NCI-H2081 (cell line): Measurements from ENCODE around the gene ARHGEF17.
"Not testable (repeated sequence)": the region's sequence is repeated elsewhere in the genome, so short reads cannot be mapped to it uniquely, and the experiment has no call there.

Experiments
- DNase-seq, 2 experiments: peaks; one replicate each; lab custom pipeline; 2025; lab: John Stamatoyannopoulos, UW

ARHGEF17 gene, protein sequence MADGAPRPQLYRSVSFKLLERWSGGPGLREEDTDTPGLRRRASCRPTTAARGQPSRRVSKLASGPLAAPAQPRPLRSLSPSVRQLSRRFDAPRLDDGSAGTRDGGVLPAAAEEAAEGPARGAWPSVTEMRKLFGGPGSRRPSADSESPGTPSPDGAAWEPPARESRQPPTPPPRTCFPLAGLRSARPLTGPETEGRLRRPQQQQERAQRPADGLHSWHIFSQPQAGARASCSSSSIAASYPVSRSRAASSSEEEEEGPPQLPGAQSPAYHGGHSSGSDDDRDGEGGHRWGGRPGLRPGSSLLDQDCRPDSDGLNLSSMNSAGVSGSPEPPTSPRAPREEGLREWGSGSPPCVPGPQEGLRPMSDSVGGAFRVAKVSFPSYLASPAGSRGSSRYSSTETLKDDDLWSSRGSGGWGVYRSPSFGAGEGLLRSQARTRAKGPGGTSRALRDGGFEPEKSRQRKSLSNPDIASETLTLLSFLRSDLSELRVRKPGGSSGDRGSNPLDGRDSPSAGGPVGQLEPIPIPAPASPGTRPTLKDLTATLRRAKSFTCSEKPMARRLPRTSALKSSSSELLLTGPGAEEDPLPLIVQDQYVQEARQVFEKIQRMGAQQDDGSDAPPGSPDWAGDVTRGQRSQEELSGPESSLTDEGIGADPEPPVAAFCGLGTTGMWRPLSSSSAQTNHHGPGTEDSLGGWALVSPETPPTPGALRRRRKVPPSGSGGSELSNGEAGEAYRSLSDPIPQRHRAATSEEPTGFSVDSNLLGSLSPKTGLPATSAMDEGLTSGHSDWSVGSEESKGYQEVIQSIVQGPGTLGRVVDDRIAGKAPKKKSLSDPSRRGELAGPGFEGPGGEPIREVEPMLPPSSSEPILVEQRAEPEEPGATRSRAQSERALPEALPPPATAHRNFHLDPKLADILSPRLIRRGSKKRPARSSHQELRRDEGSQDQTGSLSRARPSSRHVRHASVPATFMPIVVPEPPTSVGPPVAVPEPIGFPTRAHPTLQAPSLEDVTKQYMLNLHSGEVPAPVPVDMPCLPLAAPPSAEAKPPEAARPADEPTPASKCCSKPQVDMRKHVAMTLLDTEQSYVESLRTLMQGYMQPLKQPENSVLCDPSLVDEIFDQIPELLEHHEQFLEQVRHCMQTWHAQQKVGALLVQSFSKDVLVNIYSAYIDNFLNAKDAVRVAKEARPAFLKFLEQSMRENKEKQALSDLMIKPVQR (N-terminal part only)

DNA sequence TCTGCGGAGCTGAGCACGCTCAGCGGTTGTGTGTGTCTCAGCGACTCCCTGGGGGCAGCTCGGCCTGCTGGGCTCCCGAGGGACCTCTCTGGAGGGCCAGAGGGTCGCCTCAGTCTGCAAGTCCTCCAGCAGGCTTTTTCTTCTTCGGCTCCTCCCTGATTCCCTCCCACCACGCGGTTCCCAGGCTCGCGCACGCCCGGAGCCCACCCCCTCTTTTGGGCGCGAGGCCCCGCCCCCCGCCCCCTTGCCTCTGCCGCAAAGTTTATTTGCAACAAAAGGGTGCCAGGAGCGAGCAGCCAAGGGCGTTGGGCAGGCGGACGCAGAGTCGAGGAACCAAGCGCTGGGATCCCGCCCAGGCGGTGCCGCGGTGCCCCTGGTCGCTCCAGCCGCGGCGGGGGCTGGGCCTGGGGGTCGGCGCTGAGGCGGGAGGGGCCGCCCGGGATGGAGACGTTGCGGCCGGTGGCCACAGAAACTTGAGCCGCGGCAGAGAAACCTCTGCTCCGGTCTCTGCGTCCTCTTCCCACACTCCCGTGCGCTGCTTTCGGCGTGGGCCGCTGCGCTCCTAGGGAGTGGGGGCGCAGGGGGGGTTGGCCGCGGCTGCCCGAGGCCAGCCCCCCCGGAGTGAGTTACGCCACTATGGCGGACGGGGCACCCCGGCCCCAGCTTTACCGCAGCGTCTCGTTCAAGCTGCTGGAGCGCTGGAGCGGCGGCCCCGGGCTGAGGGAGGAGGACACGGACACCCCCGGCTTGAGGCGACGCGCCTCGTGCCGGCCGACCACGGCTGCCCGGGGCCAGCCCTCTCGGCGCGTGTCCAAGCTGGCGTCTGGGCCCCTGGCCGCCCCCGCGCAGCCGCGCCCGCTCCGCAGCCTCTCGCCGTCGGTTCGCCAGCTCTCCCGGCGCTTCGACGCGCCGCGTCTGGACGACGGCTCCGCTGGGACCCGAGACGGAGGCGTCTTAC is at the start of gene ARHGEF17:
TSS of gene ARHGEF17 (plus strand) at position 274 of the 958 bp plus-strand sequence. CDS start at position 637, 363 bp downstream.
- peak in 1 of 2 experiments; percentile 62 for DNase-seq

GRCh38 chr11:73259406-73260126 is 48.5 kb upstream of the ARHGEF17 start:
- DNase-seq, result no peak

DNA sequence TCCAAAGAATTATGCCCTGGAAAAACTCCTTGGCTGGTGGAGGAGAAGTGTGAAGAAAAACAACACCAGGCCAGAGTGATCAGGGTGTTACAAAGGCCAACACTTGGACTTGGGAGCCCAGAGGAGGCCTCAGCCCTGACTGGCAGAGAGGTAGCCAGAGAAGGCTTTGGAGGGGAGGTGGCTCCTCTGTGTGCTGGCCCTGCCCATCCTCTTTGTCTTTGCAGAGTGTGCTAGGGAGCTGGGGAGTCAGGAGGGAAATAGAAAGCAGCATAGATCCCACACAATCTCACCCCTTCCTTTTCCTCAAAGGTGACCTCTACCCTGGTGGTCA is 48.0 kb upstream of the ARHGEF17 start:
- no peak for DNase-seq

- no peak for DNase-seq
These were observed 45.1 kb upstream of the ARHGEF17 start for GRCh38 chr11:73262851-73263495.

DNA sequence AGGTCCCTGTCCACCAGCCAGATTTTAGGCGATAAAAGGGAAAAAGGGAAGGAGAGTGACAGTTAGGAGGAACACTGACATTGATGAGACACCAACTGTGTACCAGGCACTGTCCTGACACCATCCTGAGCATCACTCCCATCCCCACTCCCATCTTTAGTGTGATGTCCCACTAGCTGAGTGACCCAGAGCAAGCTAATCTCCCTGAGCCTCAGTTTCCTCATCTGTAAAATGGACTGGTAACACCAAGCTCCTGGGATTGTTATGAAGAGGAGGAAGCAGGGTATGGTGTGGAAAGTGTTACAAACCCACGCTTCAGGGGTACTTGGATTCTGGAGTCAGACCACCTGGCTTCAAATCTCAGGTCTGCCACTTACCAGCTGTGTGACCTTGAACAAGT is 44.4 kb upstream of the ARHGEF17 start:
- no peak for DNase-seq

GRCh38 chr11:73265278-73265810 is 42.7 kb upstream of the ARHGEF17 start:
- no peak for DNase-seq

DNA sequence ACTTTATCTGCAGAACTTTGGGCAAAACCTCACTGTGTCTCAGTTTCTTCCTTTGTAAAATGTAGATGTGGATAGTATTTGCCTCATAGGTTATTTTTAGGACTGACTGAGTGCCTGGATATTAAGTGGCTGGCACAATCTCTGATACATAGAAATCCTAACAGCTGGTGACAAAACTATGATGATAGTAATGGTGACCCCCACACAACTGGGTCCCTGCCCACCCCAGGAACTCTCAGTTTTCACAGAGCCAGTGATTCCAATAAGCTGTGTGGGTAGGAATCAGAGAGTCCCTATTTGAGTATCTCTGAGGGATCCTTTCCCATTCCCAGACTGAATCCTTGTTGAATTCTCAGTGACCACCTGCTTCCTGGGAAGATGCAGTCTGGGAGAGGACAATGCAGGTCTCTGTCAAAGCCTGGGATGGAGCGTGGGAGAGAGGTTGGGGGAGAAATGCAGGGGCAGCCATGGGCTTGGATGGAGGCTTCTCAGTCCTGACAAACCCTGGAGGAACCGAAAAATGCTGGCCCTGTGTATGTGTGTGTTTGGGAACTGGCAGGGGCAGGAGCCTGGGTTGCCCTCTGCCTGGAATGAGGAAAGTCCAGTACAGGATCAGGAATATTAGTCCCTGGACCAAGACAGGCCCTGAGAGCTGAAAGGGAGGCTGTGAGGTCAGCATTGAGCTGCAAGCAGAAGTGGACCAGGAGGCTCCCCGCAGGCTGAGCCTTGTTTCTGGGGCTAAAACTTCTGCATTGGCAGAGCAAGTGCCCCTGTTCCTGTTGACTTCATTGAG is 42.0 kb upstream of the ARHGEF17 start:
- DNase-seq, result no peak

GRCh38 chr11:73266646-73267020 is 41.4 kb upstream of the ARHGEF17 start:
- DNase-seq, result no peak

- DNase-seq, result no peak
These were observed 40.8 kb upstream of the ARHGEF17 start for GRCh38 chr11:73267122-73267846.

DNA sequence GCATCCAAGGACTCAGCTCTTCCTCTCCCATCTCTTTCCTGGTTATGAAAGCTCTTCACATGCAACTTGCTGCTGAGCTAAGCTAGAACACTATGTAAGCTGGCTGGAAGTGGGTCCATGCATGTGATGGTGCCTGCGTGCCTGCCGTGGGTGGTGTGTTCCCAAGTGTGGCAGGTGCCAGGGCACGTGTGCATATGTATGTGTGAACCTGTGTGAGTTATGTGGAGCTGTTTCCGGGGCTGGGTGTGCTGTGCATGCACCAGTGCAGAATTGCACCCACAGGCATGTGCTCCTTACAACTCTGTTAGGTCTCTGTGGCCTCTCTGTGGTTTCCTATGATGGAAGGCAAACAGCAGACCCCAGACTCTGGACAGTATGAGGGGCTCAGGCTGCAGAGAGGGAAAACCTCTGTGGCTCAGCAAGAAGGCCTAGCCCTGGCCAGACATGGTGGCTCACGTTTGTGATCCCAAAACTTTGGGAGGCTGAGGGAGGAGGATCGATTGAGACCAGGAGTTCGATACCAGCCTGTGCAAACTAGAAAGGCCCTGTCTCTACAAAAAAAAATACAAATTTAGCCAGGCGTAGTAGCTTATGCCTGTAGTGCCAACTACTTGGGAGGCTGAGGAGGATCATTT is 40.1 kb upstream of the ARHGEF17 start:
- DNase-seq, result no peak

- DNase-seq, result no peak
These were observed 39.3 kb upstream of the ARHGEF17 start for GRCh38 chr11:73268671-73269271.

GRCh38 chr11:73269459-73270015 is 38.5 kb upstream of the ARHGEF17 start:
- no peak for DNase-seq

DNA sequence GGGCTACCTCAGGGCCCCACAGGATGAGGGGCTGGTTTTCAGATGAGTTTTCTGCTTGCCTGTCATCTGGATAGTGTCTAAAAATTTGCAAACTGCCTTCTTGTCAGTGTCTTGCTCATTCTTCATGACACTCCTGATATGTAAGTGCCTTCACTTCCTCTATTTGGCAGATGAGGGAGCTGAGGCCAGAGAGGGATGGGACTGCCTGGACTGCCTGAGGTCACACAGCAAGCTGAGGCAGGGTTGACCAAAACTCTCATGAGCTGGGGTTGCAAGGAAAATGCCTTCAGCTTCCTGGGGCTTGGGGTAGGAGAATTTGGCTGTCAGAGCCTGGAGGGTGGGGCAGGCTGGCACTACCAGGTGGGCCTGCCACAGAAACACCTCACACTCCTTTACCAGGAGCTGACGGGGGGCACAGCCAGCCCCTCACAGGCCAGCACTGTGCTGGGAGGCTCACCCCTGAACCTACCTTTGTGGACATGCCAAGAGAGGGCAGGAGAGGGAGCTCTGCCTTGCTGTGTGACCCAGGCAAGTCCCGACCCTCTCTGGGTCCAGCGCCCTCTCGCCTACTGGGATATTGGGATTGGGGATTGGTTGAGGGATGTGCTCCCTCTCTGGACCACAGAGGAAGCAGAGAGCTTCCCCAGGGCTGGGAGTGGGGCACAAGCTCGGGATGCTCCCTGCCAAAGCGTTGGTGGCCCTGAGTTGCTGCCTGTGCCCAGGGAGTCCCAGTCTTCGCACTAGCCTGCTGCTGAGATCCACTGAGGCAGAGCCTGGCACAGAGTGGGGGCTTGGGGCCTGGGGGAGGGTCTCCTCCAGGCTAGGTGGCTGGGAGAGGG is 37.8 kb upstream of the ARHGEF17 start:
- no peak for DNase-seq

DNA sequence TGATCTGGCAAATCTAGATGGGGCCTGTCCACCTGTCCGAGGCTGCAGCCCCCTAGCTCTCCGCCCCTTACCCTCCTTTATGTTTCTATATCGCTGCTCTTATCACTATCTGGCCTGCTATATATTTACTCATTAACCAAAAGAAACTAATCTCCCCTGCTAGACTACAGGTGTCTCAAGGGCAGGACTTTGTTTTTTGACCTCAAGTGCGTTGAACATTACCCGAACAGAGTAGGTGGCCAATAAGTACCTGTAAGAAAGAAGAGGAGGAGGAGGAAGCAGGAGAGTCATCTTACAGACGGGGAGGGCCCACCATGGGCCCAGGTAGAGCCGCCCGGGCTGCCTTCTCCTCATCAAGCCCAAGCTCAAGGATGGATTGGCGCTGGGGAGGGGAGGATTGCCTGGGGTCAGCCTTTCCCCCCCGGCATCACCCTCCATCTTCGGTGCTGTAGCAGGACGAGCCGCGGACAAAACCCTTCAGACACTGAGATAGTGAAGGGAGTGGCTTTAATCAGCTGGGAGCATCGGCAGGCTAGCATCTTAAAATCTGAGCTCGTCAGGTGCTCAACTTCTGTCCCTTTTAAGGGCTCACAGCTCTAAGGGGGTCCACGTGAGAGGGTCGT is 37.1 kb upstream of the ARHGEF17 start:
- DNase-seq, result no peak

- DNase-seq, result not testable (repeated sequence)
These were observed 36.6 kb upstream of the ARHGEF17 start for GRCh38 chr11:73271478-73271865.
